Stimulated activated CD4-positive, alpha-beta T cell treated with anti-CD3 and anti-CD28 coated beads, Interleukin-12 subunit alpha, Interleukin-12 subunit beta, amount 100 ng/mL, for 24 hours (primary cell): ENCODE data around the gene HIVEP3.

ENCODE experiments used
- DNase-seq, 2 experiments: peaks; one replicate each; pipeline ENCODE4 v3.0.0-alpha.2; 2020; ENCODE audit warnings: low read depth in 2 of 2

Gene HIVEP3

GRCh38 chr1:41632781-41633575 lies 285.7 kb downstream of the HIVEP3 start:
- no peak for DNase-seq

GRCh38 chr1:41631971-41632370 lies 286.8 kb downstream of the HIVEP3 start:
- no peak for DNase-seq

GRCh38 chr1:41631154-41631553 lies 287.6 kb downstream of the HIVEP3 start:
- DNase-seq, result no peak

- DNase-seq, result no peak
Measured at GRCh38 chr1:41629571-41629970, 289.2 kb downstream of the HIVEP3 start.

GRCh38 chr1:41629141-41629540 lies 289.6 kb downstream of the HIVEP3 start:
- no peak for DNase-seq

GRCh38 chr1:41627491-41628280 lies 291.0 kb downstream of the HIVEP3 start:
- no peak for DNase-seq

- peak in 1 of 2 experiments; percentile 46 for DNase-seq
Measured at GRCh38 chr1:41626616-41627375, 291.9 kb downstream of the HIVEP3 start.

GRCh38 chr1:41626146-41626545 lies 292.6 kb downstream of the HIVEP3 start:
- no peak for DNase-seq

- DNase-seq, result no peak
Measured at GRCh38 chr1:41623736-41624135, 295.0 kb downstream of the HIVEP3 start.

GRCh38 chr1:41622859-41623732 lies 295.6 kb downstream of the HIVEP3 start:
- no peak for DNase-seq

- no peak for DNase-seq
Measured at GRCh38 chr1:41622402-41622801, 296.3 kb downstream of the HIVEP3 start.

GRCh38 chr1:41621791-41622190 lies 296.9 kb downstream of the HIVEP3 start:
- no peak for DNase-seq

GRCh38 chr1:41621256-41621655 lies 297.5 kb downstream of the HIVEP3 start:
- no peak for DNase-seq

GRCh38 chr1:41620365-41621169 lies 298.2 kb downstream of the HIVEP3 start:
- no peak for DNase-seq

GRCh38 chr1:41619511-41620364 lies 299.0 kb downstream of the HIVEP3 start:
- no peak for DNase-seq

GRCh38 chr1:41618871-41619270 lies 299.9 kb downstream of the HIVEP3 start:
- DNase-seq, result no peak

- DNase-seq, result no peak
Measured at GRCh38 chr1:41618066-41618825, 300.5 kb downstream of the HIVEP3 start.

- DNase-seq, result no peak
Measured at GRCh38 chr1:41617336-41617735, 301.4 kb downstream of the HIVEP3 start.

GRCh38 chr1:41616563-41616962 lies 302.2 kb downstream of the HIVEP3 start:
- no peak for DNase-seq
